ENCODE data around the gene REEP3.

DNA sequence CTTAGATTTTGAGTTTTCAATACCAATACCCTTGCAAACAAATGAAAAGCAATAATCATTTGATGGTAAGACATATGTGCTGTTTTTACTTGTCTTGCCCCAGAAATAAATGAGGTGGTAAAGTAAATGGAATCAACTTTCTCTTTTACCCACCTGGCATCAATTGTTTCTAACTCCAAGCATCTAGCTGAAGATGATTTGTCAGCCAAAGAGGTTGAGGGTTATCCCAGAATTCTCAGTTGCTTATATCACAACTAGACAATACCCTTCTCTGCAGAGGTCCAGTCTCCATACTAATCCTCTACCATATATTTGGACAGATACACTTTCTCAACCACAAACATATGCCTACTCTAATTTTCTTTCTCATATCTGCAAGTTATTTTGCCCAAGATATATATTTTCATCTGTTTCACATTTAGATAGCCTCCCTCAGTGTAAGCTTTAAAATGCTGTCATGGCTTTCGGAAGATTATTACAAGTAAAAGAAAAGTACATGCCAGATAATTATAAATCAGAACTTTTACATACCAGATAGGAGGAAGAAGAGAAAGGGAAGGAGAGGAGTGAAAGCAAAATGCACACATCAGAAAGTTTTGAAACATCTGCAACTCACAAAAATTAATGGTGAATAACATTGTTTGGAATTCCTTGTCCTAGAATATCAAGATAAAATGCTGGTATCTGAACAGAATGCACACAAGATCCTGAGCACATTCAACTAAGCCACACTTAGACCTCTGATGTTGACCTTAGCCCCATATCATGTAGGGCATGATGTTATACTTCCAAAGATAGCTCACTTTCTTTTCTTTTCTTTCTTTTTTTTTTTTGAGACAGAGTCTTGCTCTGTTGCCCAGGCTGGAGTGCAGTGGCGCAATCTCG, 146.6 kb downstream of the REEP3 start:
- TF ChIP-seq GATA2 (IDR thresholded peaks at IDR 0.05; ENCODE audit: low read depth, low read length) (no peak), GATA3 (IDR thresholded peaks at IDR 0.05; ENCODE audit: low read depth, low read length) (no peak)

Data from SH-SY5Y (cell line).